H9 (cell line): Measurements from ENCODE around the gene TUFT1. TPM values are rescaled to one million over a fixed set of nuclear protein-coding genes. Genes with fewer than 3 reads are reported as not detected.

Experiments
- DNase-seq: peaks from one replicate; pipeline ENCODE4 v3.0.0-alpha.2; 2017
- H2AFZ ChIP-seq: one replicate; pipeline ENCODE4 v1.6.1; 2013; ENCODE audit warnings: mild to moderate bottlenecking, low read length, control low read depth, moderate library complexity
- H2AK5ac ChIP-seq: 2 replicates; pipeline ENCODE4 v1.6.1; 2013; ENCODE audit warnings: low read length, control low read depth, mixed read lengths; ENCODE audit not compliant: insufficient read length
- H2BK120ac ChIP-seq: one replicate; pipeline ENCODE4 v1.6.1; 2013; ENCODE audit warnings: low read depth, mild to moderate bottlenecking, low read length, control low read depth, inconsistent platforms; ENCODE audit not compliant: poor library complexity, severe bottlenecking
- H2BK12ac ChIP-seq: 2 replicates; pipeline ENCODE4 v1.6.1; 2013; ENCODE audit warnings: low read length, control low read depth, mixed read lengths, low read depth; ENCODE audit not compliant: insufficient read length
- H2BK15ac ChIP-seq: 2 replicates; pipeline ENCODE4 v1.6.1; 2013; ENCODE audit warnings: low read depth, low read length, control low read depth
- H2BK20ac ChIP-seq: one replicate; pipeline ENCODE4 v1.6.1; 2013; ENCODE audit warnings: low read depth, mild to moderate bottlenecking, low read length, control low read depth, inconsistent platforms; ENCODE audit not compliant: poor library complexity, severe bottlenecking
- H2BK5ac ChIP-seq: 2 replicates; pipeline ENCODE4 v1.6.1; 2013; ENCODE audit warnings: low read length, control low read depth, mixed read lengths; ENCODE audit not compliant: insufficient read length
- H3K14ac ChIP-seq: 2 replicates; pipeline ENCODE4 v1.6.1; 2013; ENCODE audit warnings: low read length, control low read depth; ENCODE audit not compliant: insufficient read depth
- H3K18ac ChIP-seq: 2 replicates; pipeline ENCODE4 v1.6.1; 2013; ENCODE audit warnings: low read depth, mild to moderate bottlenecking, mixed read lengths, low read length, control low read depth; ENCODE audit not compliant: insufficient read length
- H3K23ac ChIP-seq: 2 replicates; pipeline ENCODE4 v1.6.1; 2013; ENCODE audit warnings: low read length, control low read depth, mixed read lengths, low read depth; ENCODE audit not compliant: insufficient read length
- H3K23me2 ChIP-seq: 2 replicates; pipeline ENCODE4 v1.6.1; 2013; ENCODE audit warnings: low read depth, mild to moderate bottlenecking, mixed read lengths, low read length, control low read depth; ENCODE audit not compliant: insufficient read length, poor library complexity, severe bottlenecking
- H3K27ac ChIP-seq: 2 replicates; pipeline ENCODE4 v1.5.1; 2013; ENCODE audit warnings: low read length, control low read depth, mixed read lengths, low read depth; ENCODE audit not compliant: insufficient read length
- H3K27me3 ChIP-seq: 2 replicates; pipeline ENCODE4 v1.6.1; 2013; ENCODE audit warnings: low read length, control low read depth, inconsistent platforms; ENCODE audit not compliant: insufficient read depth
- H3K4ac ChIP-seq: 2 replicates; pipeline ENCODE4 v1.6.1; 2013; ENCODE audit warnings: low read depth, mild to moderate bottlenecking, control low read depth, inconsistent platforms, low read length, moderate library complexity
- H3K4me1 ChIP-seq: 2 replicates; pipeline ENCODE4 v1.6.1; 2013; ENCODE audit warnings: low read length, control low read depth, inconsistent platforms; ENCODE audit not compliant: insufficient read depth
- H3K4me2 ChIP-seq: 2 replicates; pipeline ENCODE4 v1.6.1; 2013; ENCODE audit warnings: low read length, control low read depth, mixed read lengths; ENCODE audit not compliant: insufficient read length, insufficient read depth
- H3K56ac ChIP-seq: 2 replicates; pipeline ENCODE4 v1.6.1; 2013; ENCODE audit warnings: low read depth, mild to moderate bottlenecking, mixed read lengths, low read length, control low read depth; ENCODE audit not compliant: insufficient read length
- H3K79me1 ChIP-seq: 2 replicates; pipeline ENCODE4 v1.6.1; 2013; ENCODE audit warnings: low read depth, mild to moderate bottlenecking, moderate library complexity, low read length, control low read depth, inconsistent platforms; ENCODE audit not compliant: insufficient read depth, poor library complexity, severe bottlenecking
- H3K79me2 ChIP-seq: 2 replicates; pipeline ENCODE4 v1.6.1; 2013; ENCODE audit warnings: low read length, control low read depth, inconsistent platforms; ENCODE audit not compliant: insufficient read depth
- H3K9ac ChIP-seq: 2 replicates; pipeline ENCODE4 v1.6.1; 2013; ENCODE audit warnings: low read length, control low read depth, mixed read lengths; ENCODE audit not compliant: insufficient read length; ENCODE audit errors: extremely low read depth
- H3K9me3 ChIP-seq: one replicate; pipeline ENCODE4 v1.6.1; 2013; ENCODE audit warnings: low read depth, low read length, inconsistent platforms; ENCODE audit not compliant: control insufficient read depth
- H3T11ph ChIP-seq: one replicate; pipeline ENCODE4 v1.6.1; 2013; ENCODE audit warnings: mild to moderate bottlenecking, low read length, control low read depth, inconsistent platforms
- H4K20me1 ChIP-seq: one replicate; pipeline ENCODE4 v1.6.1; 2013; ENCODE audit not compliant: control insufficient read depth, insufficient read length, insufficient read depth
- H4K5ac ChIP-seq: 2 replicates; pipeline ENCODE4 v1.6.1; 2013; ENCODE audit warnings: low read depth, mild to moderate bottlenecking, mixed read lengths, low read length, control low read depth; ENCODE audit not compliant: insufficient read length
- H4K8ac ChIP-seq: replicated peaks from 2 replicates; pipeline ENCODE4 v1.6.1; 2013; ENCODE audit warnings: low read length, control low read depth, mixed read lengths, low read depth; ENCODE audit not compliant: insufficient read length
- H4K91ac ChIP-seq: 2 replicates; pipeline ENCODE4 v1.6.1; 2013; ENCODE audit warnings: low read depth, mild to moderate bottlenecking, moderate library complexity, mixed read lengths, low read length, control low read depth; ENCODE audit not compliant: insufficient read length
- H3K27ac Mint-ChIP-seq, 3 experiments: 2 replicates in 2 of 3; 3 replicates in 1 of 3; pipeline ENCODE4 v1.8.0; 2020 to 2021; ENCODE audit warnings: mixed read lengths in 3 of 3, mild to moderate bottlenecking in 1 of 3, moderate library complexity in 1 of 3
- H3K27me3 Mint-ChIP-seq: 2 replicates; pipeline ENCODE4 v1.8.0; 2021; ENCODE audit warnings: low read depth, mild to moderate bottlenecking, moderate library complexity, mixed read lengths
- H3K36me3 Mint-ChIP-seq, 3 experiments: 2 replicates in 2 of 3; 3 replicates in 1 of 3; pipeline ENCODE4 v1.8.0; 2020 to 2021; ENCODE audit warnings: low read depth in 3 of 3, mixed read lengths in 3 of 3; ENCODE audit not compliant: insufficient read depth in 1 of 3
- H3K4me1 Mint-ChIP-seq, 2 experiments: 2 replicates each; pipeline ENCODE4 v1.8.0; 2020; ENCODE audit warnings: mixed read lengths in 2 of 2
- H3K4me3 Mint-ChIP-seq, 2 experiments: 2 replicates in 1 of 2; 3 replicates in 1 of 2; pipeline ENCODE4 v1.8.0; 2020 to 2021; ENCODE audit warnings: mild to moderate bottlenecking in 2 of 2, mixed read lengths in 2 of 2, moderate library complexity in 1 of 2
- H3K9me3 Mint-ChIP-seq, 2 experiments: 2 replicates in 1 of 2; 3 replicates in 1 of 2; pipeline ENCODE4 v1.8.0; 2020; ENCODE audit warnings: mild to moderate bottlenecking in 2 of 2, mixed read lengths in 2 of 2, moderate library complexity in 1 of 2
- CTCF ChIP-seq: fragments of 200-600 bp; sonication (generic); conservative IDR thresholded peaks from 3 replicates; pipeline ENCODE4 v1.8.0; 2021; ENCODE audit warnings: antibody characterized with exemption, mild to moderate bottlenecking
- WGBS: extraction: QIAGEN DNeasy Blood & Tissue Kit; methylation state at CpG from one replicate; pipeline ENCODE4 v1.1.7; 2013; ENCODE audit warnings: missing lambda C conversion rate, low lambda C conversion rate, mixed read lengths; ENCODE audit not compliant: insufficient read length; ENCODE audit errors: extremely low coverage; 5-methylcytosine and 5-hydroxymethylcytosine counted together
- total RNA-seq: library from RNA; stranded (reverse); gene quantifications from 2 replicates; pipeline ENCODE4 v1.2.1, GENCODE V29; 2021

Gene TUFT1
- total RNA-seq, 1 experiment from 2014 or later: 6.2 TPM

- Histone ChIP-seq H4K91ac (no peak overlapping the region), H2AK5ac (no peak overlapping the region), H2BK5ac (no peak overlapping the region), H3K27ac (no peak overlapping the region), H3T11ph (no peak overlapping the region), H3K4ac (no peak overlapping the region), H3K14ac (no peak overlapping the region), H3K23me2 (no peaks in the 10 kb centered on the region), H2BK20ac (no peak overlapping the region), H3K27me3 (no peaks in the 10 kb centered on the region), H2BK120ac (no peak overlapping the region), H2BK12ac (no peak overlapping the region), H4K8ac (no peak overlapping the region), H3K9ac (no peak overlapping the region), H3K23ac (no peak overlapping the region), H2AFZ (no peak overlapping the region), H3K4me1 (no peaks in the 10 kb centered on the region), H3K9me3 (no peaks in the 10 kb centered on the region), H2BK15ac (no peak overlapping the region), H3K79me2 (no peaks in the 10 kb centered on the region), H4K20me1 (no peaks in the 10 kb centered on the region), H3K18ac (no peak overlapping the region), H3K79me1 (no peaks in the 10 kb centered on the region), H3K56ac (no peak overlapping the region), H3K4me2 (no peak overlapping the region), H4K5ac (no peak overlapping the region)
- no peaks in the 10 kb centered on the region for H3K27me3 Mint-ChIP-seq
- DNase-seq: no peak
- H3K4me3 Mint-ChIP-seq: no peak overlapping the region
- TF ChIP-seq CTCF: no peak
- H3K9me3 Mint-ChIP-seq: no peaks in the 10 kb centered on the region
- no CpG with 5 or more reads among the region's 1 CpG for WGBS
- H3K27ac Mint-ChIP-seq: no peak overlapping the region
- peaks cover 6 to 12% of the 10 kb centered on the region in 2 experiments for H3K4me1 Mint-ChIP-seq
- peaks cover 3 to 33% (median 12%) of the 10 kb centered on the region in 3 experiments for H3K36me3 Mint-ChIP-seq
These were observed 41.8 kb downstream of the TUFT1 start for GRCh38 chr1:151581921-151582320.
